ENCODE data around the gene KLK10.

GRCh38 chr19:50963381-50963780, 56.1 kb downstream of the KLK10 start:
- TF ChIP-seq CTCF (IDR thresholded peaks at IDR 0.05; ENCODE audit: low read length) (no peak), EZH2 (IDR thresholded peaks at IDR 0.05; ENCODE audit: borderline replicate concordance, low read length) (no peak)
